Eye (tissue), 1 donor: ENCODE measurements around the gene LXN.

Experiments
- DNase-seq: peaks from one replicate; pipeline ENCODE4 v3.0.0-alpha.2; 2015

Gene LXN

DNA sequence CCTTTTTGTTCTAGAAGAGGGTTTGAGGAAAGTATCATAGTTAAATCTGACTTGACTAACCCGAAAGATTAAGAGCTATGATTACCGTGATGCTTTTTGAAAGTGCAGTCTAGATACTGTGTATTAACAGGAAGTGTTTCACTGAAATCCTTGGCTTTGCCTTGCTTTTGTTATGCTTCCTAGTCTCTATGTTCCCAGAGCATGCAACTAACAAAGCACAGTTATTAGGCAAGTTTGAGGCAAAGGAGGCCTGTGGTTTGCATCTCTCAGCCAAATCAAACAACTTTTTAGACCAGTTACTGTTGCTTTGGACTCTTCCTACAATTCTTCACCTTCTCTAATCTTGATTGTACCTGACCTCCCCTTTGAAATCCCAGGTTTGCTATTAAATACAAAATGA is 3.9 kb downstream of the LXN start:
- no peak for DNase-seq

DNA sequence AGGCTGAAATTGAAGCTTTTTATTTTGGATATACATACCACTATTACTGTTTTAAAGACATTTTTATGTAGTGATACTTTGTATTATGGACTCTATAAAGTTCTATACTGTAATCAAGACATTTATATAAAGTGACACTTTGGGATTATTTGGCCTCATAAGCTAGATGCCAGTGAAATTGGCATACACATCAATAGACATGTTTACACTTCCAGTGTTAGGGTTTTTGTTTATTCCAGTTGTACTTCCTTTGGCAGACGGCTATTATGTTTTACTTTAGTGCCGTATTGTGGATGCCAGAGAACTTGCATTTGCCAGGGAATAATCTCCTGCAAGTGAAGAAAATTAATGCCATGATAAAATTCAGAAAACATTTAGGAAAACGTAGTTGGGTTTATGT is 6.0 kb downstream of the LXN start:
- DNase-seq: no peak

DNA sequence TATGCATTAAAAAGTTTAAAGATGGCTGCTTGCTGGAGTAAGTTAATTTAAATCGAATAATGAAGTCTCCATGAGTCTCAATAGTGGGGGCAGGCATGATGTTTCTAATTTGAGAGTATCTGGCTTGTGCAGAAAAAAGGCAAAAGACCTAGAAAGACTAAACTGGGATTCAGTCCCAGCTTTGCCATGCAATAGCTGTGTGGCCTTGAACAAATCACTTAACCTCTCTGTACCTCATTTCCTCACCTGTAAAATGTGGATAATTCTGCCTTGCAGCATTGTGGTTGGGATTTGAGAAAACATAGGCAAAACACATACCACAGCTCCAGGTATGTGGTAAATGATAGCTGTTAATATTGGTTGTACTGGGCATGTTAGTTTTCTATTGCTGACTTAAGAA is 8.6 kb downstream of the LXN start:
- DNase-seq: no peak

DNA sequence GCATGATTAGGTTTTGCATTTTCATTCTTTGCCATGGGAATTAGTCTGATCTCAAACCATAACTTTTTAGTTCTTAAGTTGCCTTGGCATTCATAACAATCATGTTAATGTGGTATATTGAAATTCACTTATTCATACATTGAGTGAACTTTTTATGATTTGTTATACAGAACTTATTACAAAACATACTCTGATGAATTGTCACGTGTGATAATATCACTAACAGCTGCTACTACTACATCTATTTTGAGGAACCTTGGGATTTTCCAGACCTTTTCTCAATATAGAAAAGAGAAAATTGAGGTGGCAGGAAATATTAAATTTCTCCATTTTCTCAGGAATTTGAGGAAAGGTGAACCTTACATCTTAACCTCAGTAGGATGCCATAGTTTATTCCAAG is 9.2 kb downstream of the LXN start:
- no peak for DNase-seq

DNA sequence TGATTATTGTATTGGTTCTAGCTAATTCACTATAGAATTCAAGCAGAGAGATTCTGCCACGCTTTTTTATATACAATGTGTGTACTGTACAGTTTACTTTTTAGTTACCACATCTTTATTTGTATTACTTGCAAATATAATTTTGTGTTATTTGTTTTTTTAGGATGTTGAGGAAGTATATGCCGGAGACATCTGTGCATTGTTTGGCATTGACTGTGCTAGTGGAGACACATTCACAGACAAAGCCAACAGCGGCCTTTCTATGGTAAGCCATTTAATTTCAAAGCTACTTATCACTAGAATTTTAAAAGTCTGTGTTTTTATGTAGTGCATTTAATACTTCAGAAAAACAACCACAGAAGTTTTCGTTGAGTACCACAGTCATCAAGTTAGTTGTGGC is 11.7 kb downstream of the LXN start:
- DNase-seq: no peak

DNA sequence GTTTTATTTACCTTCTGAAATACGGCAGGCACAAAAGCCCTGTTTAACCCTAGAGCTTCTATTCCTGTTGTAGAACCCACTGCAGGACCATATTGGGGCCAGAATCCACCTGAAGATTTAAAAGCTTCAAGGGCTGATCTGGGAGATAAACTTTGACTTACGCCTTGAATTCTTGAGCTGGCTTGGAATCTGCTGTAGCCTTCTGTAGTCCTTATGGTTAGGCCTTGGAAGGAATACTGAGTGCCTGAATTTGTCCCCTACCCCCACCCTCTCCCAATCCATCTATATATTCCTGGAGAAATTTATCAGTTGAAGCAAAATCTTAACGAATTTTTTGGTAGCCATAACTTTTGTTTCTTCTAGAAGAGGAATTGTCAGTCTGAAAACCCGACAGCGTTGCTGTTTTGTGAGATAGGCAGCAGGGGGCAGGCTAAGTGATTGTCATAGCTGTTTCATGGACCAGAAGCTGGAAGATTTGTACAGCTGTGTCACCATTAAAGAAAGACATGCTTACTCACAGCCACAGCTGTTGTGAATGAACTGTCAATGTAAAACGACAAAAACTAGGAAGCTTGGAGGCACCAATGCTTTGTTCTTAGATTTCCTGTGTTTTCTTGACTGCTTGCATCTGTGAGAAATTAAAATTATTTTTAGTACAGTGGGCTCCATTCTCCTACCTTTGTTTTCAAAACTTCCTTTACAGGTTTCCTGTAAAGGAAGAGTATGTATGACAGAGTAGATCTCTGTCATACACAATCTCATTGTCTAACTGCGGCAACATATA is 12.8 kb downstream of the LXN start:
- peak; percentile 75 for DNase-seq

DNA sequence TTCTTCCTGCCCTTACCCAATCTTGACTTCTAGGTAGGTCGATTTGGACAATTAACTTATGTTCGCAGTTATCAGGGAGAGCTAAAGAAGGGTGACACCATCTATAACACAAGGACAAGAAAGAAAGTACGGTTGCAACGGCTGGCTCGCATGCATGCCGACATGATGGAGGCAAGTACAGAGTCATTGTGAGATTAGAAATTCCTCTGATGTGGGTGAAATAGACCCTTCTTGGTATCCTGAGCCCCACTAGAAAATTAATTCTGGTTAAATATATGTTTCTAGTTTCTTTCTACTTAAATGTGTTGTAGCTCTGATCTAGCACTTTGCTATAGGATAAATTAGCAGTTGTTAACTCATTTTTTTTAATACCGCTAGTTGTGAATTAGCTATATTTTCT is 13.6 kb downstream of the LXN start:
- no peak for DNase-seq

DNA sequence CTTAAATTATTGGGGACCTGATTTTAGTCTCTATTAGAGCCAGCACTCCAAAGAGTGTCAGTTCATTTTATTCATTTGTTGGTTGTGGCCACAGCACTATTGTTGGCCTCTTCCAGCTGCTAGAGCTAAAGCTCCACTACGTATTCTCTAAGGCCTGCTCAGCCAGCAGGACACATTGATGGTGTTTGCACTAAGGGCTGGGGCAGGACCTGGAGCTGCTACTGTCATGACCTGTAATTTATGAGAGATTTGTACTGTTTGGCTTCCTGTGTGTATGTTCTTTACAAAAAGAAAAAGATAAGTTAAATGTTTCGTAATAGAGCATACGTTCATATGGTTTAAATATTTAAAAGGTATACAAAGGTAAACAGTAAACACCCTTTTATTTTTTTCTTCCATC is 20.0 kb downstream of the LXN start:
- no peak for DNase-seq

DNA sequence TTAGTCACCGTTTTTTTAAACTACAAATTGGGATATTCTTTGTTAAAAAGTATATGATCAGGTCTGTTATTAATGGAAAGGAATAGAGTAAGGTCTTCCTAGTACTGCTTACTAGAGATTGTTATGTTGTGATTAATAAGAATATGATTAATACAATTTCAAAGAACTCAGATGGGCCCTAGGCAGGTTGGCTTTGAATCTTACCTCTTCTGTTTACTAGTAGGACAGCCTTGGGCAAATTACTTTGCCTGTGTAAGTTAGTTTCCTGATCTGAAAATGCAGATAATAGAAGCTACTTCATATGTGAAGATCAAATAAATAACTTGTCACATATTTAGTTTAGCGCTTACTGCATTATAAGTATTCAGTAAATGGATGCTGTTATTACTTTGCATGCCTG is 21.3 kb downstream of the LXN start:
- DNase-seq: no peak

DNA sequence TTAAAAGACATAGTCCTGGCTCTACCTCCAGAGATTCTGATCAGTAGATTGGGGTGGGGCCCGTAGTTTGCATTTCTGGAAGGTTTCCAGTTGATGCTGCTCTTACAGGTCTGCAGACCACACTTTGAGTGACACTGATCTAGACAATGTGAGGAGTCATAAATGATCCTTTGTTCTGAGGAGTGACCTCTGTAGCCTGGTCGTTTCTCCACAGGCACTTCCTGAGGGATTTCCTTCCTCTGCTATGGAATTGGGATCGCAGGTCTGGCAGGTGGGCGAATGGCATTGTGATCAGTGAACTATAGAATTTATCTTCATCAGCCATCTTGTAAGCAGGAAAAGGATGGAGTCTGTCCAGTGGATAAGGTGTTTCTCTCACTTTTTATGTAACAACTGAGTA is 22.7 kb downstream of the LXN start:
- DNase-seq: no peak

DNA sequence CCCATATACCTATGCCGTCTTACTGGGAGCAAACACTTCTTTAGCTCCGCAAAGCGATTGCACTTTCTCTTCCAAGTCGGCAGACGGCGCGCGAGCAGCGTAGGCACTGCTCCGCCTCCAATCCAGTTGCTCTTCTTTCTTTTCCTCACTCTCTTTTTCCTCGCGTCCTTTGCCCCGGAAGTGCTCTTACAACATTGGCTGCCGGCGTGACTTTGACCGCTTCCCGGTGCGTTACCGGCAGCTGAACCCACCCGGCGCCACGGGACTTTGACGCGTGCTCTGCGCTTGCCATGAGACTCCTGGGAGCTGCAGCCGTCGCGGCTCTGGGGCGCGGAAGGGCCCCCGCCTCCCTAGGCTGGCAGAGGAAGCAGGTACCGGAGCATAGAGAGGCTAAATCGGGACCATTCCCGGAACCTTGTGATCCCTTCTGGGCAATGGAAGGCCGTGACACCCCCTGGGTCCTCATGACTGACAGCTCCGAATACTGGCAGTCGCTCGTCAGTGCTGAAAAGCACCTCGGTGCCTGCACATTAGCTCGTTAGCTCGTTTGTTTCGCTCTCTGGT is 28.0 kb downstream of the LXN start, which contains the start of gene GFM1:
GFM1 (plus strand) TSS at position 183 of the 564 bp plus-strand sequence; CDS start at position 291, 108 bp downstream.
- peak; percentile 98 for DNase-seq

DNA sequence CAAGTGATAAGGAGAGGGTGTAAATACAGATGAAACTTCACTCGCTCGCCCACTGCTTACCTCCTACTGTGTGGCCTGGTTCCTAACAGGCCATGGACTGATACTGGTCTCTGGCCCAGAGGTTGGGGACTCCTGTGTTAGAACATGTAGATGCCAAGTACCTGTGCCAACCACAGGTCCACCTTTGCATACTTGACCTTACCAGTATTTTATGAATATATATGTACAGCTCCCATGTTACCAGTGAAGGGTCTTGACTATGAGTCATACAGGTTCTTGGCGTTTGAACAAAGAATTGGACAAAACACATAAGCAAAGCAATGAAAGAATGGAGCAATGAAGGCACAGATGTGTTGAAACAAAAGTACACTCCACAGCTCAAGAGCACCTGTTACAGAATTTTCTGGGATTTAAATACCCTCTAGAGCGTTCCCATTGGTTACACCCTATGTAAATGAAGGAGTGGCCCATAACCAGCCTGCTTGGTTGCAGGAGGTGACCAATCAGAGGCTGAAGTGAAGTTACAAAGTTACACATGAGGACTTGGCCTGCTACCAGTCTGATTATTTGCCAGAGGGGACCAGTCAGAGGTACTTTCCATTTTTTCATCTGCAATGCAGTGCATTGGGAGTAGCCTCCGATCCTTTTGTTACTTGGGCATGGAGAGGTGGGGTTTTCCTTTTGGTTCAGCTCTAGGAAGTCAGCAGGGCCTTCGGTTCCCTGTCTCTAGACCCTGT is 29.8 kb downstream of the LXN start:
- DNase-seq: no peak

DNA sequence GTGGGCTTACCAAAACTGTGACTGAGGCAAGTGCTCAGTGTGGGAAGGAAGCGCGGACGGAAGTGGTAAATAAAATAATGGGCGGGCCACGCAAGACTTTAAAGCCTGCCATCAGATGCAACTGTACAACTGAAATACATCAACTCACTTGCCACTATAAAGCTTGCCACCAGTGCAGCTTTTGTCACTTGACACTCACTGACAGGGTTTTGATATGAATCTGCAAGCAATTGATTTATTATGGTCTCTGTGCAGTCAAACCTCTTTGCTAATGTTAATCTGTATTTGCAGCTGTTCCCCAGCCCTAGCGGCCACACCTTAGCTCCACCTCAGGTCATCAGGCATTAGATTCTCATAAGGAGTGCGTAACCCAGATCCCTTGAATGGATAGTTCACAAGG is 30.4 kb downstream of the LXN start:
- no peak for DNase-seq

DNA sequence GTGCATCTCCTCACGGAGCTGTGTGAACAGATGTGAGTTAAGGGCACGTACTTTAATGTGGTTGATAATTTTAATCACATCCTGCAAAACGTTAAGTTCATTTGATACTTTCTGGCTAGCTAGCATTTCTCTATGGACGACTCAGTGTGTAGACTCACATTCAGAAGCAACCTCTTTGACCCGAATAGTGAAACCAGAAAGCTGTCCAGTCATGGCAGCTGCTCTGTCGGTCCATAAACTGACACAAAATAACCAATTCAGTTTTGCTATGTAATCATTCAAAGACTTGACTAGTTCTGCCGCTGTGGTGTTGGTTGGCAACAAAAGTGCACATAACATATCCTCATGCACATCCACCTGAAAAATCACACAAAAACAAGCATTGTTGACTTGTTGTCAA is 31.8 kb downstream of the LXN start:
- no peak for DNase-seq

DNA sequence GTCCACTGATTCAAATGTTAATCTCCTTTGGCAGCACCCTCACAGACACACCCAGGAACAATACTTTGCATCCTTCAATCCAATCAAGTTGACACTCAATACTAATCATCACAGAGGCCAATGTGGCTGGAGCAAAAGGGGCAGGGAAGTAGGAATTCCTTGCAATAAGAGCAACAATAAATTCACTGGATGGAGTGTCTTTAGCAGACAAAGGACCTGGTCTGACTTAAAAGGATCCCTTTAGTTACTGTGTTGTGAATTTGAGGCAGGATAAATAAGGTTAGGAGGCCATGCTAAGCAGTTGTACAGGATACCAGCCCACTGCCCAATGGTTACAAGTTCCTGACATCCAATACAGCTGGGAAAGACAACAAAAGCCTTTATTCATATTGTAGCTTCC is 40.5 kb downstream of the LXN start:
- DNase-seq: peak; percentile 63

DNA sequence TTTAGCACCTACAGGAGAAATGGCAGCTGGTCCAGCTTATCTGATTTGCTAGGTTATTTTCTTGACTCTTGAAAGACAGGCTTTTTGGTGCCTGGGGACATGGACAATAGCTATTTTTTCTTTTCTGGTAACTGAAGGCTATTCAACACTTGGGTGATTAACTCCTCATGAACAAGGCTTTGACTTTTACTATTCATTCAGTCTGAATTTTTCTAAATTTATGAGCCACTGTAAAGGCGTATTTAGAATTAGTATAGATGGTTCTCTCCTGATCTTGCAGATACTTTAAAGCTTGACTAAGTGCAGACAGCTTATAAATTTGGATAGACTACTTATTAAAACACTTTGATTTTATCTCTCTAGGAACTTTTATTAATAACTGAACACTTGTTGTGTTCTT is 46.6 kb downstream of the LXN start:
- no peak for DNase-seq

DNA sequence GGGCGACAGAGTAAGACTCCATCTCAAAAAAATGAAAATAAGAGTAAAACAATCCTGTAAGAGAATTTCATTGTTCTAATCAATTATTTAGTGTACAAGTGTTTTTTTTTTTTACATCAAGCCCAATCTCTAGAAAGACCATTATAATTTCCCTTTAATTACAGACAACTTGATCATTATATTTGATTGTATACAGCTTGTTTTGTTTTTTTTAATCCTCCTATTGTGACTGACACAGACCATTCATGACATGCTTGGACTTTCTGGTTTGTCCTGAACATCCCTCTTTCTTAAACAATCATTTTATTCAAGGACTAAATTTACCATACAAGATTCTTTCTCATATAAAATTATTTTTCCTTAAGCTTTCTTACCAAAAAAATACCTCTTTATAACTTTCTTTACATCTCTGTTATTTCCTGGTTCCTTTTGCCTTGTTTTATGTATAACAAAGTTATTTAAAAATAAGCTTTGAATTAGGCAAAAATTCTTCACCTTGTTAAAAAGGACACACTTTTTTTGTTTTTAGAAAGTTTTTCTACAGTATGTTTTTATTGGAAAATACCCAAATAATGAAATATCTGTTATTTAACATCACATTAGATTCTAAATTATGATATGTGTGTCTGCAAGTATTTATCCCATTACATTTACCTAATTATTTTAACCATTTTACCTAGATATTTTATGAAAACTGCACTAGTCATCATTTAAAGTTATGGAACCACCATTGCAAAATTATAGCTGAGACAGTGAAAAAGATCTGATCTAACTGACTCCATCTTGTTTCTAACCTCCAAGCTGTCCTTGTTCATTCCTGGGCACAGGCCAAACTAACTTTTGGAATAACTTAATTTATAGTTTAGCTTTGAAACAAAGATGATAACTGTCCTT is 54.2 kb downstream of the LXN start:
- DNase-seq: no peak
